GM21619 (cell line): ENCODE data around the gene REXO1.
A peak's percentile ranks its signal among the peaks of the same experiment; 100 is the strongest.

ENCODE experiments used
- ATAC-seq: cut with Tn5 transposase; IDR thresholded peaks from one replicate; pipeline ENCODE4 v1.9.1; 2021; ENCODE audit not compliant: unreplicated experiment

REXO1 gene

GRCh38 chr19:1816530-1817298 lies 31.6 kb downstream of the REXO1 start:
- no peak for ATAC-seq

GRCh38 chr19:1815605-1816529 lies 32.4 kb downstream of the REXO1 start:
- ATAC-seq, result no peak

- no peak for ATAC-seq
Measured at GRCh38 chr19:1814833-1815604, 33.3 kb downstream of the REXO1 start.

GRCh38 chr19:1814391-1814790 lies 33.9 kb downstream of the REXO1 start:
- ATAC-seq, result no peak

GRCh38 chr19:1813192-1814182 lies 34.8 kb downstream of the REXO1 start:
- ATAC-seq, result no peak

- ATAC-seq, result peak; percentile 74
Measured at GRCh38 chr19:1812426-1813191, 35.7 kb downstream of the REXO1 start.

- peak; percentile 11 for ATAC-seq
Measured at GRCh38 chr19:1811942-1812425, 36.3 kb downstream of the REXO1 start, which contains the start of gene ATP8B3. Gene ATP8B3, minus strand, starts transcription at chr19:1812276. Its CDS starts 540 bp downstream, at chr19:1811736.

- no peak for ATAC-seq
Measured at GRCh38 chr19:1811472-1811894, 36.8 kb downstream of the REXO1 start.

GRCh38 chr19:1810439-1811160 lies 37.7 kb downstream of the REXO1 start:
- no peak for ATAC-seq

GRCh38 chr19:1809678-1810077 lies 38.6 kb downstream of the REXO1 start:
- ATAC-seq, result no peak

- no peak for ATAC-seq
Measured at GRCh38 chr19:1808395-1808731, 39.9 kb downstream of the REXO1 start.

GRCh38 chr19:1807695-1808394 lies 40.4 kb downstream of the REXO1 start:
- no peak for ATAC-seq

GRCh38 chr19:1807030-1807694 lies 41.1 kb downstream of the REXO1 start:
- ATAC-seq, result no peak

- ATAC-seq, result no peak
Measured at GRCh38 chr19:1806184-1807029, 41.9 kb downstream of the REXO1 start.

GRCh38 chr19:1805401-1806183 lies 42.7 kb downstream of the REXO1 start:
- ATAC-seq, result no peak

- ATAC-seq, result no peak
Measured at GRCh38 chr19:1804858-1805257, 43.4 kb downstream of the REXO1 start.
